Measurements from ENCODE around the gene INHBC.
"Not testable (repeated sequence)": the region's sequence is repeated elsewhere in the genome, so short reads cannot be mapped to it uniquely, and the experiment has no call there.

The INHBC gene, protein sequence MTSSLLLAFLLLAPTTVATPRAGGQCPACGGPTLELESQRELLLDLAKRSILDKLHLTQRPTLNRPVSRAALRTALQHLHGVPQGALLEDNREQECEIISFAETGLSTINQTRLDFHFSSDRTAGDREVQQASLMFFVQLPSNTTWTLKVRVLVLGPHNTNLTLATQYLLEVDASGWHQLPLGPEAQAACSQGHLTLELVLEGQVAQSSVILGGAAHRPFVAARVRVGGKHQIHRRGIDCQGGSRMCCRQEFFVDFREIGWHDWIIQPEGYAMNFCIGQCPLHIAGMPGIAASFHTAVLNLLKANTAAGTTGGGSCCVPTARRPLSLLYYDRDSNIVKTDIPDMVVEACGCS

DNA sequence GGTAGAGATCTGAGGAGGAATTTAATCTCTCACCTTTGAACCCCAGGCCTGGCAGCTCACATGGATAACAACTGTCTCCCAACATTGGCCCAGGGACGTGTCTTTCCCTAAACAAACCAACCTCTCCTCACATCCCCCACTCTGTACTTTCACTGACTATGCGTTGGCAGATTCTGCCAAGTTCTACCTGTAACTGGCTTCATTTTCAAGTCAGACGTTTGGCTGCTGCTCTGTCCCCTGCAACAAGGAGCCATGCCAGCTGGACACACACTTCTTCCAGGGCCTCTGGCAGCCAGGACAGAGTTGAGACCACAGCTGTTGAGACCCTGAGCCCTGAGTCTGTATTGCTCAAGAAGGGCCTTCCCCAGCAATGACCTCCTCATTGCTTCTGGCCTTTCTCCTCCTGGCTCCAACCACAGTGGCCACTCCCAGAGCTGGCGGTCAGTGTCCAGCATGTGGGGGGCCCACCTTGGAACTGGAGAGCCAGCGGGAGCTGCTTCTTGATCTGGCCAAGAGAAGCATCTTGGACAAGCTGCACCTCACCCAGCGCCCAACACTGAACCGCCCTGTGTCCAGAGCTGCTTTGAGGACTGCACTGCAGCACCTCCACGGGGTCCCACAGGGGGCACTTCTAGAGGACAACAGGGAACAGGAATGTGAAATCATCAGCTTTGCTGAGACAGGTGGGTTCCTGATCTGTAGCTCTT lies at the start of gene INHBC:
INHBC (plus strand) TSS at position 268 of the 707 bp plus-strand sequence; CDS start at position 371, 103 bp downstream.
- no peak for DNase-seq (ENCODE audit: low read depth)

DNA sequence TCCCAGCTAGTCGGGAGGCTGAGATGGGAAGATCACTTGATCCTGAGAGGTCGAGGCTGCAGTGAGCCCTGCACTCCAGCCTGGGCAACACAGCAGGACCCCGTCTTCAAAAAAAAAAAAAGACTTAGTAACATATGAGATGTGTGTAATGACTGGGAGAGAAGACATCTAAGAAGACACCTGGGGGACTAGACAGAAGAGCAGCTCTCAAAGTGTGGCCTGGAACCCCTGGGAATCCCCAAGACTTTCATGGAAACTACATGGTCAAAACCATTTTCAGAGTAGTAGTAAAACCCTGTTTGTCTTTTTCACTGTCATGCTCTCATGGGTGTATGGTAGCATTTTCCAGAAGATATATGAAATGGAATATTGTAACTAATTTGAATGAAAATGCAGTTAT lies 49.0 kb upstream of the INHBC start:
- no peak for DNase-seq (ENCODE audit: low read depth)

DNA sequence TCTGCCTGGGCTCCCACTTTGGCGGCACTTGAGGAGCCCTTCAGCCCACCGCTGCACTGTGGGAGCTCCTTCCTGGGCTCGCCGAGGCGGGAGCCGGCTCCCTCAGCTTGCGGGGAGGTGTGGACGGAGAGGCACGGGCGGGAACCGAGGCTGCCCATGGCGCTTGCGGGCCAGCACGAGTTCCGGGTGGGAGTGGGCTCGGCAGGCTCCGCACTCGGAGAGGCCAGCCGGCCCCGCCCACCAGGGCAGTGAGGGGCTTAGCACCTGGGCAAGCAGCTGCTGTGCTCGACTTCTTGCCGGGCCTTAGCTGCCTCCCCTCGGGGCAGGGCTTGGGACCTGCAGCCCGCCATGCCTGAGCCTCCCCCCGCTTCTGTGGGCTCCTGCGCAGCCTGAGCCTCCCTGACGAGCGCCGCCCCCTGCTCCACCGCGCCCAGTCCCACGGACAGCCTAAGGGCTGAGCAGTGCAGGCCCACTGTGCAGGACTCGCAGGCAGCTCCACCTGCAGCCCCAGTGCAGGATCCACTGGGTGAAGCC lies 48.3 kb upstream of the INHBC start:
- no peak for DNase-seq (ENCODE audit: low read depth)

DNA sequence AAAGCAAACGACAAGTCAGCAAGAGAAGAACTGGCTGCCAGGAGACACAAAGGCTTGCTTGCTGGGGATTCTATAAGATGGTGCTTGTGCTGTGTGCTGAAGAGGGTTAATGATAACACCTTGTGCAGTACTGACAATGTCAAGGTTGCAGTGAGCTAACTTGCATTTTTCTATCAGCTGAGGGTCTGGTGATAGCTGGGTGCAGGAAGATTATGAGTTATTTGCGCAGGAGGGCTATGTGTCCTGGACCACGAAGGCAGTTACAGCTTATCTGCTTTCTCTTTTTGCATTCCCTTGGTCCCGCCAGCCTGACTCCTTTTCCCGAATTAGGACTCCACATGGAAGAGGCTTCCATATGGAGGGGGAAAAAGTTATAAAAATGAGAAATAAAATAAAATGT lies 46.2 kb upstream of the INHBC start:
- DNase-seq (ENCODE audit: low read depth): no peak

DNA sequence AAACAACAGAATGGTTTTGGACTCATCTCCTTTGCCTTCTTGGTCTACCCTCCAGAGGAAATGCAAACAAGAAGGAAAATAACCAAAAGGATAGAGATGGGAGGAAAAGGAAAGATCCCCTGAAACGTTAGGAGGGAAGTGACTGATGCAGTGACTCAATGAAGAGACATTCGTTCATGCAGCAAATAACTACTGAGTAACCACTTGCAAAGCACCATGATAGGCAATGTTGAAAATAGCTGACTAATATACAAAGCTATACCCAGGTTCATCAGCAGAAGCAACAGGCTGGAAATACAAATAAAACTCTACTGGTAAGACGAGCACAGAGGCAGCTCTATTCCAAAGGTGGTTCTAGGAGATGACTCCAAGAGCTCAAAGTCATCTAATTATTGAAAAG lies 45.6 kb upstream of the INHBC start:
- peak; percentile 53 for DNase-seq (ENCODE audit: low read depth)

DNA sequence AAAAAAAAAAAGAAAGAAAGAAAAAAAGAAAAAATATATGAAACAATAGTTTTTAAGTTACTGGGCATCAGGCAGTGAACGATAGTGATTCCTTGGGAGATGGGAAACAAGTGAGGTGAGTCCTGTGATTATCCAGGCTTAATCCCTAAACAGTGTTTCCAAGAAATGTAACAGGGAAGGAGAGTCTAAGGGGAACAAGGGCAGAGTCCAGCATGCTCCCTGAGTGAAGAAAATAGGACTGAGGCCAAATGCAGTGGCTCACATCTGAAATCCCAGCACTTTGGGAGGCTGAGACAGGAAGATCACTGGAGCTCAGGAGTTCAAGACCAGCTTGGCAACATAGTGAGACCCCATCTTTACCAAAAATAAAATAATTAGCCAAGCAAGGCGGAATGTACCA lies 44.4 kb upstream of the INHBC start:
- no peak for DNase-seq (ENCODE audit: low read depth)

DNA sequence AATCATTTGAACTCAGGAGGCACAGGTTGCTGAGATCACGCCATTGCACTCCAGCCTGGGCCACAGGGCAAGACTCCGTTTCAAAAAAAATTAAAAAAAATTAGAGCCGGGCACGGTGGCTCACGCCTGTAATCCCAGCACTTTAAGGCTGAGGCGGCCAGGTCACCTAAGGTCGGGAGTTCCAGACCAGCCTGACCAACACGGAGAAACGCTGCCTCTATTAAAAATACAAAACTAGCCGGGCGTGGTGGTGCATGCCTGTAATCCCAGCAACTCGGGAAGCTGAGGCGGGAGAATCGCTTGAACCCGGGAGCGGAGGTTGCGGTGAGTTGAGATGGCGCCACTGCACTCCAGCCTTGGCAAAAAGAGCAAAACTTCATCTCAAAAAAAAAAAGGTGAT lies 39.5 kb upstream of the INHBC start:
- DNase-seq (ENCODE audit: low read depth): no peak

DNA sequence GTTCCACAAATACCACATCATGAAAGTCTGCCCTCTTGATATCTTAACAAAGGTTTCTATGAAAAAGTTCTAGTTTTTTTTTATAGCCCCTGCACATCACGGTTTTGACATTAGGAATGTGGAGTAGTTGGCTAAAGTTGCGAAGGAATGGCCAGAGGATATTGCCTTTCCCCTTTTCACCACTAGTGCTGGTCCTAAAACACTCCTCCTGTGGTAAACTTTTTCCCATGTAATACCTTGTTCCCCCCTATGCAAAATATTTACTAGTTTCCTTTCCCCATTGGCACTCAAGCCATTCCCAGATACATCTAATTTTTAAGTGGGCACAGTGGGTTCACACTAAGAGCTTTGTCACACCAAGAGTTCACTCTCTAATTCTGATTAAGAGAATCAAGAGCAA lies 37.1 kb upstream of the INHBC start:
- DNase-seq (ENCODE audit: low read depth): no peak

DNA sequence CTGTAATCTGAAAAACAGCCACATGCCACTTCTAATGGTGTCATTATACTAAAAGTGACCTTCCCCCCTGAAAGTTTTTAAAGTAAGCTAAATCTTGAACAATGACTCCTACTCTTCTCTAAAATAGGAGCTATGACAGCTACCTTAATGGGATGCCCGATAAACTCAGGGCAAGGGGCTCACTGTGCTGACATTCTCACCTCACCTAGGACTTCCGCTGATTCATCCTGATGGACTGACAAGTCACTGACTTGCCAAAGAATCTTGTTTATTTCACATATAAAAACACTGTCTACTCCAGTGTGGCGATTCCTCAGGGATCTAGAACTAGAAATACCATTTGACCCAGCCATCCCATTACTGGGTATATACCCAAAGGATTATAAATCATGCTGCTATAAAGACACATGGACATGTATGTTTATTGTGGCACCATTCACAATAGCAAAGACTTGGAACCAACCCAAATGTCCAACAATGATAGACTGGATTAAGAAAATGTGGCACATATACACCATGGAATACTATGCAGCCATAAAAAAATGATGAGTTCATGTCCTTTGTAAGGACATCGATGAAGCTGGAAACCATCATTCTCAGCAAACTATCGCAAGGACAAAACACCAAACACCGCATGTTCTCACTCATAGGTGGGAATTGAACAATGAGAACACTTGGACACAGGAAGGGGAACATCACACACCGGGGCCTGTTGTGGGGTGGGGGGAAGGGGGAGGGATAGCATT lies 34.7 kb upstream of the INHBC start:
- DNase-seq (ENCODE audit: low read depth): not testable (repeated sequence)

DNA sequence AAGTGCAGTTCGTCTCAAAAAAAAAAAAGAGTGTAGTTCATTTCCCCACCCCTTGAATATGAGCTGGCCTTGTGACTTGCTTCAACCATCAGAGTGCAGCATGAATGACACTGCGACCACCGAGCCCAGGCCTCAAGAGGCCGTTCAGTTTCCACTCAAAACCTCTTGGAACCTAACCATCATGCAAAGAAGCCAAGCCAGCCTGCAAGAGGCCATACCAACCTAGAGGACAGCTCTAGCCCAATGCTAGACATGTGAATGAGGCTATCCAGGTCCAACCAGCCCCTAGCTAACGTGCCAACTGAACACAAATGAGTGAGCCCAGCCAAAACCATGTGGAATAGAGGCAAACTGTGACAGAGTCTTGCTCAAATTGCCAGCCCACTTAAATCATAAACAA lies 33.4 kb upstream of the INHBC start:
- no peak for DNase-seq (ENCODE audit: low read depth)

DNA sequence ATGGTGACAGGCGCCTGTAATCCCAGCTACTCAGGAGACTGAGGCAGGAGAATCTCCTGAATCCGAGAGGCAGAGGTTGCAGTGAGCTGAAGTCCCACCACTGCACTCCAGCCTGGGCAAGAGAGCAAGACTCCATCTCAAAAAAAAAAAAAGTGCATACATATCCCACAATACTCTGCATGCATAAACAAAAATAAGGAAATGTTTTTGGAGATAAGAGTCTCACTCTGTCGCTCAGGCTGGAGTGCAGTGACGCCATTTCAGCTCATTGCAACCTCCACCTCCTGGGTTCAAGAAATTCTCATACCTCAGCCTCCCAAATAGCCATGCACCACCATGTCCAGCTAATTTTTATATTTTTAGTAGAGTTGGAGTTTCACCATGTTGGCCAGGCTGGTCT lies 32.4 kb upstream of the INHBC start:
- DNase-seq (ENCODE audit: low read depth): not testable (repeated sequence)

DNA sequence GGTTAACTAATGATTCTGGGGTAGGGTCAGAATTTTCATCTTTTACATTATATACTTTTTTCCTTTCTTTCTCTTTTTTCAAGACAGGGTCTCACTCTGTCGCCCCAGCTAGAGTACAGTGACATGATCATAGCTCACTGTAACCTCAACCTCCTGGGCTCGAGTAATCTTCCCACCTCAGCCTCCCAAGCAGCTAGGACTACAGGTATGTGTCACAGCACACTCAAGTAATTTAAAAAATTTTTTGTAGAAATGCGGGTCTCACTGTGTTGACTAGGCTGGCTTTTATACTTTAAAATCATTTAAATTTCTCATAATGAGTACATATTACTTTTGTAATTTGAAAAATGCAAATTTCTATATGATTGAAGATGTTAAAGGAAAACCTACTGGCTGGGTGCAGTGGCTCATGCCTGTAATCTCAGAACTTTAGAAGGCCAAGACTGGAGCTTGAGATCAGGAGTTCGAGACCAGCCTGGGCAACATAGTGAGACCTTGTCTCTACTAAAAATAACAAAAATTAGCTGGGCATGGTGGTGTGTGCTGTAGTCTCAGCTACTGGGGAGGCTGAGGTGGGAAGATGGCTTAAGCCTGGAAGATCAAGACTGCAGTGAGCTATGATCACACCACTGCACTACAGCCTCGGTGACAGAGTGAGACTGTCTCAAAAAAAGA lies 29.5 kb upstream of the INHBC start:
- no peak for DNase-seq (ENCODE audit: low read depth)

DNA sequence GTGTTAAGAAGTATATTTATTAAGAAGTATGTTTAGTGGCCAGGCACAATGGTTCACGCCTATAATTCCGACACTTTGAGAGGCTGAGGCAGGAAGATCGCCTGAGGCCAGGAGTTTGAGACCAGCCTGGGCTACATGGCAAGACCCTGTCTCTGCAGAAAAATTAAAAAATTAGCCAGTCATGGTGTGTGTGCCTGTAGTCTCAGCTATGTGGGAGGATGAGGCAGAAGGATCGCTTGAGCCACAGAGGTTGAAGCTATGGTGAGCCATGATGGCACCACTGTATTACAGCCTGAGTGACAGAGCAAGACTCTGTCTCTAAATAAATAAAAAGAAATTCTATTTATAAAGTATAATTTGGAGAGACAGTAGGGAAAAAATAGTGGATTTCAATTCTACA lies 24.1 kb upstream of the INHBC start:
- DNase-seq (ENCODE audit: low read depth): no peak

DNA sequence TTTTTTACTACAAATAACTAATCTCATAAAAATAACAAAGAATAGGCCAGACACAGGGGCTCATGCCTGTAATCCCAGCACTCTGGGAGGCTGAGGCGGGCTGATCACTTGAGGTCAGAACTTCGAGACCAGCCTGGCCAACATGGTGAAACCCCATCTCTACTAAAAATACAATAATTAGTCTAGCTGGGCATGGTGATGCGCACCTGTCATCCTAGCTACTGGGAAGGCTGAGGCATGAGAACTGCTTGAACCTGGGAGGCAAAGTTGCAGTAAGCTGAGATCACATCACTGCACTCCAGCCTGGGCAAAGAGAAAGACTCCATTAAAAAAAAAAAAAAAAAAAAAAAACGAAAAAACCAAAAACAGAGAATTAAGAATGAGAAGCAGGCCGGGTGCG lies 20.4 kb upstream of the INHBC start:
- DNase-seq (ENCODE audit: low read depth): not testable (repeated sequence)

DNA sequence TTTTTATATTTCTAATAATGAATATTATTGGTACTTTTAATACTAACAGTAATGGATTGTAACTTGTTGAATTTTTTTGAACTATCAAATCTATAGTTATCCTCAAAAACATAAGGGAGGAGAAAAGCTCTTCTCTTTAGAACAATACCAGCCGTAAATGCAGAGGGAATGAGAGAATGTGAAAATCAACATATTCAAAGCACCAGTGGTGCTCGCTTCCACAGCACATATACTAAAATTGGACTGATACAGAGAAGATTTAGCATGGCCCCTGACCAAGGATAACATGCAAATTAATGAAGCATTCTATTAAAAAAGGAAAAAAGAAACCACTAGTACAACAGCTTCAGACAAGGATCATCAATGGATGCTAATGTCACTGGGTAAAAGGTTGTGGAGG lies 19.5 kb upstream of the INHBC start:
- DNase-seq (ENCODE audit: low read depth): no peak

DNA sequence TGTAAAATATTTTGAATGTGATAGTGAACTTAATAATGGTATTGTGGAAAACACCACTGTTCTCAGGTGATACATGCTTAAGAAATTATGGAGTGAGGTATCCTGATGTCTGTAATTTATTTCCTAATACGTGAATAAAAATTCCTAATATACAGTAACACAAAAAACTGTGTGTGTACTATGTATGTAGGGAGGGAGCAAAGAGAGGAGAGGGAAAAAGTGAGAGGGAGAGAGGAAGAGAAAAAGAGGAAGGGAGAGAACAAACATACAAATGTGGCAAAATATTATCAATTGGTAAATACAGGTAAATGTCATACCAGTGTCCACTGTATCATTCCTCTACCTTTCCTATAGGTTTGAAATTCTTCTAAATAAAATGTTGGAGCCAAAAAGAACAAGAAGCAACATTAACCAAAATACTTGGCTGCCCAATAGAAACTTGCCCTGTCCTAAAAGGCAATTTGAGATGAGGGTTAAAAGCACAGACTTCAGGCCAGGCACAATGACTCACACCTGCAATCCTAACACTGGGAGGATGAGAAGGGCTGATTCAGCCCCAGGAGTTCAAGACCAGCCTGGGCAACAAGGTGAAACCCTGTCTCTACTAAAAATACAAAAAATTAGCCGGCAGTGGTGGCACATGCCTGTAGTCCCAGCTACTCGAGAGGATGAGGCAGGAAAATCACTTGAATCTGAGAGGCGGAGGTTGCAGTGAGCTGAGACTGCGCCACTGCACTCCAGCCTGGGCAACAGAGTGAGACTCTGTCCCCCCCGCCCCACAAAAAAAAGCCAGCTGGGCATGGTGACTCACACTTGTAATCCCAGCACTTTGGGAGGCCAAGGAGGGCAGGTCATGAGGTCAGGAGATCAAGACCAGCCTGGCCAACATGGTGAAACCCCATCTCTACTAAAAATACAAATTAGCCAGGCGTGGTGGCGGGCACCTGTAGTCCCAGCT lies 18.3 kb upstream of the INHBC start:
- no peak for DNase-seq (ENCODE audit: low read depth)

DNA sequence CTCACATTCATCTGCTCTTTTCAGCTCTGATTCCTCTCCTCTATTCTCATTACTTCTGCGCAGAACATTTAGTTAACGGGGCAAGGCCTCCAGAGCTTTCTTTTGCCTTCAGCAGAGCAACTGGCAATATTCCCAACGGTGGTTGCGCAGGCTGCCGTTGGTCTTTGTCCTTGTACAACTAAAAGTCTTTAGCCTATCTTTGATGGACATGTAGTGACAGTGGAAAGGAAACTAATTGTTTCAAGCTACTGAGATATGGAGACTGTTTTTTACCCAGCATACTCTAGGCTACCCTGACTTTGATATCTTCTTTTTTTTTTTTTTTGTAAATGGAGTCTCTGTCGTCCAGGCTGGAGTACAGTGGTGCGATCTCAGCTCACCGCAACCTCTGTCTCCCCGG lies 16.3 kb upstream of the INHBC start:
- no peak for DNase-seq (ENCODE audit: low read depth)

DNA sequence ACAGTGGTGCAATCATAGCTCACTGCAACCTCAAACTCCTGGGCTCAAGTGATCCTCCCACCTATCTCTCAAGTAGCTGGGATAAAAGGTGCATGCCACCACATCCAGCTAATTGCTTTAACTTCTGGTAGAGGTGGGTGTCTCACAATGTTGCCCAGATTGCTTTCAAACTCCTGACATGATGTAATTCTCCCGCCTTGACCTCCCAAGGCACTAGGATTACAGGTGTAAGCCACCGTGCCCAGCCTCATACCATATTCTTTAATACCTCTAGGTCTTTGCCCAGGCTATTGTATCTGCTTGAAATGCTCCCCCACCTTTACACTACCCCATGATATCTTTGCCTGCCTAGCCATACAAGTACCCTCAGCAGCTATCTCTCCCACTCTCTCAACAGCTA lies 15.1 kb upstream of the INHBC start:
- no peak for DNase-seq (ENCODE audit: low read depth)

DNA sequence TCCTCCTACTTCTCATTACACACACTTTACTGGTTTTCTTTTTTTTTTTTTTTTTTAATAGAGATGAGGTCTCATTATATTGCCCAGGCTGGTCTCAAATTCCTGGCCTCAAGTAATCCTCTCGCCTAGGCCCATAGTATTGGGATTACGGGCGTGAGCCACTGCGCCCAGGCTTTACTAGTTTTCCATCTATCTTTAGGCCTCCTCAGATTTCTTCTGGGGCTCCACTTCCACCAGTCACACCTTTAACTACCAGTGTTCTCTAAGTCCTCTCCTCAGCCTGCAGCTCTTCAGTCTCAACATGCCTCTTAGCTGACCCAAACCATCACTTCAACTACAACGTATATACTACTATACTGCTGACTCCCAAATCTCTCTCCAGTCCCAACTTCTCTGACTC lies 14.1 kb upstream of the INHBC start:
- no peak for DNase-seq (ENCODE audit: low read depth)

DNA sequence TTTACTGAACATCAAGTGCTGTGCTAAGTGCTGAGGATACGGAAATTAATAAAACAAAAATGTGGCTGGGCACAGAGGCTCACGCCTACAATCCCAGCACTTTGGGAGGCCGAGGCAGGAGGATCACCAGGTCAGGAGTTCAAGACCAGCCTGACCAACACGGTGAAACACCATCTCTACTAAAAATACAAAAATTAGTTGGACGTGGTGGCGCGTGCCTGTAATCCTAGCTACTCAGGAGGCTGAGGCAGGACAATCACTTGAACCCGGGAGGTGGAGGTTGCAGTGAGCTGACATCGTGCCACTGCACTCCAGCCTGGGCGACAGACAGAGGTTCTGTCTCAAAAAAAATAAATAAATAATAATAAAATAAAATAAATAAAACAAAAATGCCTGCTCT lies 7.6 kb upstream of the INHBC start:
- DNase-seq (ENCODE audit: low read depth): not testable (repeated sequence)

DNA sequence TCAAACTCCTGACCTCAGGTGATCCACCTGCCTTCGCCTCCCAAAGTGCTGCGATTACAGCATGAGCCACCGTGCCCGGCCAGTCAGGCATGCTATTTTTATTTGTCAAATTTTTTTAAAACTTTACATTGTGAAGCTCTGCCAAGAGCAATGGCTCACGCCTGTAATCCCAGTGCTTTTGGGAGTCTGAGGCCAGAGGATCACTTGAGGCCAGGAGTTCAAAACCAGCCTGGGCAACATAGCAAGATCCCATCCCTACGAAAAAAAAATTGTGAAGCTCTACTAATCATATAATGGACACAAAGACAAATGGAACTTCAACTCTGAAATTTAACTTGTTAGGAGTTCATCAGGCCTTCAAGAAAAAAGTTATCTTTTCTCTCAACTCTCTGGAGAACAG lies 5.6 kb upstream of the INHBC start:
- DNase-seq (ENCODE audit: low read depth): no peak
